Muscle of arm (tissue), 12 donors: Measurements from ENCODE around the gene CDK5RAP2. TPM values are rescaled to one million over a fixed set of nuclear protein-coding genes. Genes with fewer than 3 reads are reported as not detected.
"Not testable (repeated sequence)": the region's sequence is repeated elsewhere in the genome, so short reads cannot be mapped to it uniquely, and the experiment has no call there.

Experiments
- DNase-seq: peaks from one replicate; pipeline ENCODE4 v3.0.0-alpha.2; 2013
- polyA plus RNA-seq, 12 donors: library from polyadenylated mRNA; unstranded; fragments of 120-200 nt; gene quantifications; one replicate each; pipeline ENCODE4 v1.2.1, GENCODE V29; 2013; ENCODE audit not compliant: insufficient read length in 12 of 12

The CDK5RAP2 gene
- polyA plus RNA-seq, 12 donors, result 29.7 to 60.3 (median 49.3) TPM; not detected in 1

- DNase-seq, result no peak
Observed at GRCh38 chr9:120473608-120474007, 106.4 kb downstream of the CDK5RAP2 start.

- no peak for DNase-seq
Observed at GRCh38 chr9:120465685-120466407, 114.1 kb downstream of the CDK5RAP2 start.

GRCh38 chr9:120464887-120465421, 115.0 kb downstream of the CDK5RAP2 start:
- no peak for DNase-seq

GRCh38 chr9:120464176-120464886, 115.6 kb downstream of the CDK5RAP2 start:
- no peak for DNase-seq

- no peak for DNase-seq
Observed at GRCh38 chr9:120463765-120464164, 116.2 kb downstream of the CDK5RAP2 start.

- DNase-seq, result not testable (repeated sequence)
Observed at GRCh38 chr9:120461677-120462076, 118.3 kb downstream of the CDK5RAP2 start.

GRCh38 chr9:120456218-120456617, 123.7 kb downstream of the CDK5RAP2 start:
- DNase-seq, result no peak

GRCh38 chr9:120454467-120454866, 125.5 kb downstream of the CDK5RAP2 start:
- no peak for DNase-seq

GRCh38 chr9:120453792-120454191, 126.2 kb downstream of the CDK5RAP2 start:
- DNase-seq, result no peak

- DNase-seq, result no peak
Observed at GRCh38 chr9:120452631-120453030, 127.3 kb downstream of the CDK5RAP2 start.

GRCh38 chr9:120450916-120451315, 129.1 kb downstream of the CDK5RAP2 start:
- no peak for DNase-seq

GRCh38 chr9:120449566-120449965, 130.4 kb downstream of the CDK5RAP2 start:
- DNase-seq, result no peak

- DNase-seq, result no peak
Observed at GRCh38 chr9:120447959-120448500, 131.9 kb downstream of the CDK5RAP2 start.

GRCh38 chr9:120446671-120447070, 133.3 kb downstream of the CDK5RAP2 start:
- no peak for DNase-seq

GRCh38 chr9:120443976-120444375, 136.0 kb downstream of the CDK5RAP2 start:
- no peak for DNase-seq

- DNase-seq, result no peak
Observed at GRCh38 chr9:120443489-120443888, 136.5 kb downstream of the CDK5RAP2 start.

- no peak for DNase-seq
Observed at GRCh38 chr9:120442308-120442995, 137.5 kb downstream of the CDK5RAP2 start.

GRCh38 chr9:120441426-120442307, 138.3 kb downstream of the CDK5RAP2 start:
- no peak for DNase-seq

GRCh38 chr9:120440791-120441190, 139.2 kb downstream of the CDK5RAP2 start:
- DNase-seq, result no peak

GRCh38 chr9:120439926-120440325, 140.0 kb downstream of the CDK5RAP2 start:
- DNase-seq, result no peak
